HG03378 (cell line): ENCODE results near the gene KCP.
"Not testable (repeated sequence)": the region's sequence is repeated elsewhere in the genome, so short reads cannot be mapped to it uniquely, and the experiment has no call there.

Experiments
- ATAC-seq: cut with Tn5 transposase; IDR thresholded peaks from one replicate; pipeline ENCODE4 v1.9.1; 2021; ENCODE audit warnings: mild to moderate bottlenecking, moderate library complexity; ENCODE audit not compliant: unreplicated experiment

Gene KCP

GRCh38 chr7:128922496-128923410 is 12.2 kb upstream of the KCP start:
- ATAC-seq = no peak

GRCh38 chr7:128921866-128922440 is 11.4 kb upstream of the KCP start:
- ATAC-seq = no peak

GRCh38 chr7:128920913-128921582 is 10.5 kb upstream of the KCP start:
- ATAC-seq = no peak

- ATAC-seq = no peak
These were observed 9.6 kb upstream of the KCP start for GRCh38 chr7:128919881-128920799.

- ATAC-seq = no peak
These were observed 8.7 kb upstream of the KCP start for GRCh38 chr7:128919241-128919640.

- no peak for ATAC-seq
These were observed 7.6 kb upstream of the KCP start for GRCh38 chr7:128918016-128918665.

GRCh38 chr7:128917122-128917521 is 6.6 kb upstream of the KCP start:
- no peak for ATAC-seq

GRCh38 chr7:128916643-128916915 is 6.1 kb upstream of the KCP start:
- no peak for ATAC-seq

- ATAC-seq = no peak
These were observed 5.5 kb upstream of the KCP start for GRCh38 chr7:128915841-128916642.

- no peak for ATAC-seq
These were observed 4.8 kb upstream of the KCP start for GRCh38 chr7:128915271-128915819.

GRCh38 chr7:128914566-128915151 is 4.2 kb upstream of the KCP start:
- ATAC-seq = no peak

- ATAC-seq = no peak
These were observed 3.5 kb upstream of the KCP start for GRCh38 chr7:128913870-128914565.

- not testable (repeated sequence) for ATAC-seq
These were observed 2.4 kb upstream of the KCP start for GRCh38 chr7:128912709-128913495.

GRCh38 chr7:128912281-128912680 is 1.8 kb upstream of the KCP start:
- no peak for ATAC-seq

GRCh38 chr7:128911423-128912031 is 1.0 kb upstream of the KCP start:
- ATAC-seq = no peak

- ATAC-seq = no peak
These were observed 612 bp downstream of the KCP start for GRCh38 chr7:128909625-128910568.
